Pulmonary artery endothelial cell (primary cell): ENCODE data around the gene LACTBL1. TPM values are rescaled to one million over a fixed set of nuclear protein-coding genes. Genes with fewer than 3 reads are reported as not detected.

ENCODE experiments used
- DNase-seq: peaks from one replicate; pipeline ENCODE4 v3.0.0-alpha.2; 2011; ENCODE audit warnings: low read depth, low spot score
- total RNA-seq: library from RNA; depleted of rRNA; stranded (reverse); fragments of >200 nt; gene quantifications from 2 replicates; pipeline ENCODE4 v1.2.3, GENCODE V29; 2014

Gene LACTBL1
- total RNA-seq, 1 donor from 2014 or later = not detected

- no peak for DNase-seq
Observed at GRCh38 chr1:22944346-22945055, 28.2 kb downstream of the LACTBL1 start.

GRCh38 chr1:22941257-22941656, 31.4 kb downstream of the LACTBL1 start:
- no peak for DNase-seq

- no peak for DNase-seq
Observed at GRCh38 chr1:22936681-22937080, 36.0 kb downstream of the LACTBL1 start.

- DNase-seq = no peak
Observed at GRCh38 chr1:22935433-22935832, 37.2 kb downstream of the LACTBL1 start.

GRCh38 chr1:22932803-22933470, 39.7 kb downstream of the LACTBL1 start:
- DNase-seq = no peak

GRCh38 chr1:22930240-22930912, 42.3 kb downstream of the LACTBL1 start:
- no peak for DNase-seq

DNA sequence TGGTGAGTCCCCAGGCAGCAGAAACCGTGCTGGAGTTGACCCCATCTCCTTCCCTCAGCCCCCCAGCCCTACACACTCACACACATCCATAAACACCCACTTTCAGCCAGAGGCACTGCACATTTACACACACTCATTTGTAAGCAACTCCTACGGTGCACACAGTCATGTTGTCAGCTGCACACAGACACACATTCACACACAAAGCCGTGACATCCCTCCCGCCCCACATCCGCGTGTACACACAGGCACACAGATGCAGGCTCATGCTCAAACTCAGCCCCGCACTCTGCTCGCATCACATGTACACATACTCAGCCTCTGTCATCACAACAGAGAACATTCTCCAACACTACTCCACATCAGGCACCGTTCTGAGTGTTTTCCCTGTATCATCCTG, 47.6 kb downstream of the LACTBL1 start:
- no peak for DNase-seq

- DNase-seq = peak; percentile 32
Observed at GRCh38 chr1:22922640-22923039, 50.0 kb downstream of the LACTBL1 start.

DNA sequence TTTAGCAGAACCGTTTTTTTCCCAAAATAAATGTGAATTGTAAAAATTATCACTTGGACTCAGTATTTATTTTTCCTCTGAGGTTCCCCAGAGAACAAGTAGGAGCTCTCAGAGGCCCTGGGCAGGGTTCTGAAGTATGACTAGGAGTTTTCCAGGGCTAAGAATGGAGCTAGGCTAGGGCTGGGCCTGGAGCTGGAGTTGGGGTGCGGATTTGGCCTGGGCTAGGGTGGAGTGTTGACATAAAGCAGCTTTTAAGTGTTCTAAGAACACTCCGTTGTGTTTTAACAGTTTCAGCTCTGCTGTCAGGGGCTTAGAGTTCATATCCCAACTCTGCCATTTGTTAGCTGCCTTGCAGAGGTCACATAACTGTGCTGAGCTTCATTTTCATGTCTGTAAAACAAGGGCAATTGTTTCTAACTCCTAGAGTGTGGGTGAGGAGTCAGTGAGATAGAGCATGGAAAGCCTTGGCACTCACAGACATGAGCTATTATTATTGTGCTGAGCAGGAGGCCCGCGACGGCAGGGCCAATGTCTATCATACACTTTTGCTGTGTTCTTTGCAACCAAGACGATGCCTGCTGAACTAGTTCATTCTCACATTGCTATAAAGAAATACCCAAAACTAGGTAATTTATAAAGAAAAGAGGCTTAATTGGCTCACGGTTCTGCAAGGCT, 51.1 kb downstream of the LACTBL1 start:
- no peak for DNase-seq

- no peak for DNase-seq
Observed at GRCh38 chr1:22920734-22921451, 51.8 kb downstream of the LACTBL1 start.

GRCh38 chr1:22920026-22920733, 52.5 kb downstream of the LACTBL1 start:
- DNase-seq = no peak

DNA sequence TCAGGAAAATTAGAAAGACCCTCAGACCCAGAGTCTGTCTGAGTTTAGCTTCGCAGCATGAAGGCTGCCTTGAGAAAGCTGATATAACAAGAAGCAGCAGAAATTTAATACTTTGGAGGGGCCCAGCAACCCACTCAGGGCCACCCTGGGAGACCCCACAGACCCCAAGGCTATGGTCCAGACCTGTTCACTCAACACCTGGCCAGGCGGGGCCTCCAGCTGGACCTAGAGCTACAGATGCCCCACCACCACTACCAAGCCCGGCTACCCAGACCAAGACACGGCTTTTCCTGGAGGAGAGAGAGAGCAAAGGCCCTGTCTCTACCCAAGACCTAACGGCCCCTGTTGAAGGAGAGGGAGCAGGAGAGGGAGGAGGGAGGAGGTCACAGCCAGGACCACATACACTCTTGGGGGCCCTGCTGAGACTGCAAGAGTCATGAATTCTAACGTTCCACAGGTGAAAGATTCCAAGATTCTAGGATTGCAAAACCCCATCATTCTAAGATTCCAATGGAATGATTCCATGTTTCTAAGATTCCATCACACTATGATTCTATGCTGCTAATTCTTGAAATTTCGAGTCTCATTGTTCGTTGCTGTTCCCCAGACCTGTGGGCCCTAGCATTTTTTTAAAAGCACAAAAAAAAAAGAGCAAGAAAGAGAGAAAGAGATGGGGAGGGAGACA, 53.2 kb downstream of the LACTBL1 start:
- DNase-seq = no peak

- no peak for DNase-seq
Observed at GRCh38 chr1:22918644-22919043, 54.0 kb downstream of the LACTBL1 start.

DNA sequence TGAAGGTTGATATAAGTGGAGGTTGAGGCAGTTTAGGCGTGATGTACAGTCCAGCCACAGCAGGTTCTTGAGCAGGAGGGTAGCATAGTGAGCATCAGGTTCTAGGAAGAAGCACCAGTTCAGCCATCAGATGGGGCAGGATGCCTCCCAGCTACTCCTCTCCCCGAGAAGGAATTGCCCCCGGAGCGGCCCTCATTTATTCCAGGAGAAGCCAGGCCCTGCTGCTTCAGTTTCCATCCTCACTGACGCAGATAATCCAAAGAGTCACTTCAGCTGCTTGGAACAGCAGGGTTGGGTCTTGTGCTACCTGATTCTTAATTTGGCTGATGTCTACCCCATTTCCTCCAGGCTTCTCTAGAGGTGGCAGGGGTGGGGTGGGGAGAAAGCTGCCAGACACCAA, 54.7 kb downstream of the LACTBL1 start:
- no peak for DNase-seq

- DNase-seq = no peak
Observed at GRCh38 chr1:22916471-22916820, 56.2 kb downstream of the LACTBL1 start.

- no peak for DNase-seq
Observed at GRCh38 chr1:22915816-22916470, 56.7 kb downstream of the LACTBL1 start.

DNA sequence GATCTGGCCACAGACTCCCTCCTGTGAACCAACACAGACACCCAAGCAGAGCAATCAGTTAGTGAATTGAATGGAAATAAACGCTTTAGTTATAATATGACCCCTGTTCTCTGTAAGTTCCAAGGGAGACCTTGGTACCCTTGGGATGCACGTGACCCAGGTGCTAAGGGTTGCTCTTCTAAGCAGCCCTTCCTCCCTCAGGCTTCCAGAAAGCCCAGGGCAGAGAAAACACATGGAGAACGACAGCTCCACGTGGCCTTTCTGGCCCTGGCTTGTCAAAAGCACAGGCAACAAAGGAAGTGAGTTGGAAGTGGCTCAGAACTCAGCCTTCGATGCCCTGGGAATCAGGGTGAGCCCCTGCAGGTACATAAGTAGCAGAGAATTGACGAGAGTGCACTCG, 57.4 kb downstream of the LACTBL1 start:
- DNase-seq = no peak

- no peak for DNase-seq
Observed at GRCh38 chr1:22914633-22915217, 57.9 kb downstream of the LACTBL1 start.

DNA sequence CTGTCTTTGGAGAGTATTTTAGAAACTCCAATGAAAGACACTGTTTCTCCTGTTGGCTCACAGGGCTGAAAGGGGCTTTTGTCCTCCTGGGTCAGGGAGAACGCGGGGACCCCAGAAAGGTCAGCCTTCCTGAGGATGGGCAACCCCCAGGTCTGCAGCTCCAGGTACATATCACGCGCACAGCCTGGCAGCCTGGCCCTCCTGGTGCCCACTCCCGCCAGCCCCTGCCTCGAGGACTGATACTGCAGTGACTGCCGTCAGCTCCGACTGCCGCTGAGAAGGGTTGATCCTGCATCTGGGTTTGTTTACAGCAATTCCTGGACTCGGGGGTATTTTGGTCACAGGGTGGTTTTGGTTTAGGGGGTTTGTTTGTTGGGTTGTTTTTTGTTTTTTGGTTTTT, 58.5 kb downstream of the LACTBL1 start:
- DNase-seq = no peak
